ENCODE results near the gene RREB1. TPM values are rescaled to one million over a fixed set of nuclear protein-coding genes. Genes with fewer than 3 reads are reported as not detected.
"Not testable (repeated sequence)": the region's sequence is repeated elsewhere in the genome, so short reads cannot be mapped to it uniquely, and the experiment has no call there.

The RREB1 gene
- total RNA-seq, 2 experiments from 2014 or later: 37.0 to 39.1 TPM

- Mint-ChIP-seq H3K27me3 (peaks cover 9% of the 10 kb centered on the region), H3K9me3 (no peaks in the 10 kb centered on the region), H3K4me3 (no peak overlapping the region), H3K36me3 (no peaks in the 10 kb centered on the region), H3K4me1 (peaks cover 6% of the 10 kb centered on the region), H3K27ac (no peak overlapping the region)
- ATAC-seq (ENCODE audit: low read depth) (no peak), DNase-seq (no peak)
- POLR2A ChIA-PET: no interaction called here
Measured at GRCh38 chr6:7255918-7256317, 148.2 kb downstream of the RREB1 start.

GRCh38 chr6:7256785-7257184, 149.0 kb downstream of the RREB1 start:
- Mint-ChIP-seq H3K36me3 (no peaks in the 10 kb centered on the region), H3K9me3 (no peaks in the 10 kb centered on the region), H3K4me3 (no peak overlapping the region), H3K27ac (no peak overlapping the region), H3K27me3 (peaks cover 9% of the 10 kb centered on the region), H3K4me1 (peaks cover 8% of the 10 kb centered on the region)
- DNase-seq: no peak
- no peak for ATAC-seq (ENCODE audit: low read depth)
- POLR2A ChIA-PET: no interaction called here

DNA sequence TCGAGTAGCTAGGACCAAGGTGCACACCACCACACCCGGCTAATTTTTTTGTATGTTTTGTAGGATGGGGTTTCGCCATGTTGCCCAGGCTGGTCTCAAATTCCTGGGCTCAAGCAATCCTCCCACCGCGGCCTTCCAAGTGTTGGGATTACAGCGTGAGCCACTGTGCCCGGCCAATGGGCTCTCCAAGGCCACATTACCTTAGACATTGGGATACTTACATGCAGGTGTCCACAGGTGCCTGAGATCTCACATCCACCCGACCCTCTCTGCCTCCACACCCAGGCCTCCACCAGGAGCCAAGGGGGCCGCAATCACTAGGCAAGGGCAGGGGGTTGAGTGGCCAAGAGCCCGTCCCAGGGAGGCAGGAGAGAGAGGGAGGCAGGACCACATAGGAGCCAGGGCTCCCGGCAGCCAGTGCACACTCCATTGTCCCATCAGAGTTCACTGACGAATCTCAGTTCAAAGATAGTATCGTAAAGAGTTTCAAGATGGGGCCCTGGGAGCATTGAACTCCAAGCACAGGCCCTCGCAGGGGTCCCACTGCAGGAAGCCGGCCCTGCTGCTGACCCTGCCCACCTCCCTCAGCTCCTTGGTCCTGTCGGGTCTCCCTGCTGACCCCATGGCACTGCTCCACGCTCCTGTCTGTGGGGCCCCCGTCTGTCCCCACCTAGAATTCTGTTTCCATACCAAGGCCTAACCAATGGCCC, 149.9 kb downstream of the RREB1 start:
- H3K9me3 Mint-ChIP-seq: no peaks in the 10 kb centered on the region
- H3K4me1 Mint-ChIP-seq: peaks cover 8% of the 10 kb centered on the region
- ATAC-seq (ENCODE audit: low read depth): no peak
- peak; percentile 20 for DNase-seq
- H3K27me3 Mint-ChIP-seq: peaks cover 16% of the 10 kb centered on the region
- H3K27ac Mint-ChIP-seq: no peak overlapping the region
- no peak overlapping the region for H3K4me3 Mint-ChIP-seq
- POLR2A ChIA-PET: no interaction called here
- no peaks in the 10 kb centered on the region for H3K36me3 Mint-ChIP-seq

DNA sequence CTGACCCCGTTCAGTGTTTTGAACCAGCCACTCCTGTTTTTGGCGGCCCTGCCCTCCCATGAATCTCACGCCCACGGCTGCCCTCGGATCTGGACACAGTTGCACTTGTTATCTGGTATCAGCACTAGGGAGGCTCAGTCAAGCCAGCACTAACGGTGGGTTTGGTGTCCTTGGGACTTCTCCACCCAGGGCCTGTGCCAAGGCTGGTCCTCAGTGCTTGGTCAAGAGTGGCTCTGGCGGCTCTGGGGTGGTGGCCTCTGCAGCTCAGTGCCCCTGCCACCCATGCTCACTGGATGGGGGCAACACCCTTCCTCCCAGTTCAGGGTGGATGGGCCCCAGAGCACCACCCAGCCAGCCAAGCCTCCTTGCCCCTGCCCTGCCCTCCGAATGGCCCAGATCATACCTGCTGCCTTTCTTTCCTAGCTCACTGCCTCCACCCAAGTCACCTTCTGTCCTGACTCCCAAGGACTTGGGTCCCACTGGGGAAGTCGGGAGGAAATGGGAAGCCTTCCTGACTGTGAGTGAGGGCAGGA, 150.5 kb downstream of the RREB1 start:
- POLR2A ChIA-PET: no interaction called here
- DNase-seq (peak; percentile 12), ATAC-seq (ENCODE audit: low read depth) (no peak)
- peaks cover 8% of the 10 kb centered on the region for H3K4me1 Mint-ChIP-seq
- no peak overlapping the region for H3K27ac Mint-ChIP-seq
- H3K27me3 Mint-ChIP-seq: peaks cover 18% of the 10 kb centered on the region
- H3K9me3 Mint-ChIP-seq: no peaks in the 10 kb centered on the region
- no peaks in the 10 kb centered on the region for H3K36me3 Mint-ChIP-seq
- no peak overlapping the region for H3K4me3 Mint-ChIP-seq

DNA sequence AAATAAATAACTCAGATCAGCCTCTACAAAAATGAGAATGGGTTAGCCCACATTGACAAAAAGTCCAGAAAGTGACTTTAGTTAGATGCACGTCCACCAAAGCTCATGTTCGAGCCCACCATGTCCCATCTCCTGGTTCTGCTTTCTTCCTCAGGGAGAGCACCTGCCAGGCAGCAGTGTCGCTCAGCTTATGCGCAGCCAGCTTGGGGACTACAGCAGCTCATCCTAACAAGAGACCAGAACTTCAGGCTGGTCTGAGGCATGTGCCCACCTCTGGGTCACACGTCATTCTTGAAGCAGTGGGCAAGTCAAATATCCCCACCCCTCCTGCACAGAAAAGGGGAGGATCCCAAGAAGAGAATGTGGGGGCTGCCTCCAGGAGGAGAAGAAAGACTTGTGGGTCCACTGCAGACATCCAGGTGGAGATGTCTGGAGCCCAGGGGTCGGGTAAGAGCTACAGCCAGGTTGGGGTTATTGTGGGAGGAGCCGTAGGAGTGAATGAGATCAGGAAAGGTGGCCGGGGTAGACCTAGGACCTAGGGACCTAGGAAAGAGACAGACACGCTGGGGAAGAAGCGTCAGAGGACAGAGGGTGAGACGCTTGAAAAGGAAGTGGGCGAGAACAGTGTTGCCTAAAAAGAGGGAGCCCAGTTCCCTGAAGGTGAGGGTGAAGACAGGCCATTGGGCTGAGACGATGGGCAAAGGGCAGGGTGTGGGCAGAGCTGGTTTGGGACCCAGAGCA, 152.7 kb downstream of the RREB1 start:
- Mint-ChIP-seq H3K9me3 (no peaks in the 10 kb centered on the region), H3K27me3 (peaks cover 18% of the 10 kb centered on the region), H3K4me1 (peaks cover 8% of the 10 kb centered on the region), H3K36me3 (no peaks in the 10 kb centered on the region), H3K4me3 (peak overlapping the region; percentile 75), H3K27ac (peak overlapping the region; percentile 35)
- POLR2A ChIA-PET: no interaction called here
- ATAC-seq (ENCODE audit: low read depth) (peak; percentile 32), DNase-seq (peak; percentile 17)

DNA sequence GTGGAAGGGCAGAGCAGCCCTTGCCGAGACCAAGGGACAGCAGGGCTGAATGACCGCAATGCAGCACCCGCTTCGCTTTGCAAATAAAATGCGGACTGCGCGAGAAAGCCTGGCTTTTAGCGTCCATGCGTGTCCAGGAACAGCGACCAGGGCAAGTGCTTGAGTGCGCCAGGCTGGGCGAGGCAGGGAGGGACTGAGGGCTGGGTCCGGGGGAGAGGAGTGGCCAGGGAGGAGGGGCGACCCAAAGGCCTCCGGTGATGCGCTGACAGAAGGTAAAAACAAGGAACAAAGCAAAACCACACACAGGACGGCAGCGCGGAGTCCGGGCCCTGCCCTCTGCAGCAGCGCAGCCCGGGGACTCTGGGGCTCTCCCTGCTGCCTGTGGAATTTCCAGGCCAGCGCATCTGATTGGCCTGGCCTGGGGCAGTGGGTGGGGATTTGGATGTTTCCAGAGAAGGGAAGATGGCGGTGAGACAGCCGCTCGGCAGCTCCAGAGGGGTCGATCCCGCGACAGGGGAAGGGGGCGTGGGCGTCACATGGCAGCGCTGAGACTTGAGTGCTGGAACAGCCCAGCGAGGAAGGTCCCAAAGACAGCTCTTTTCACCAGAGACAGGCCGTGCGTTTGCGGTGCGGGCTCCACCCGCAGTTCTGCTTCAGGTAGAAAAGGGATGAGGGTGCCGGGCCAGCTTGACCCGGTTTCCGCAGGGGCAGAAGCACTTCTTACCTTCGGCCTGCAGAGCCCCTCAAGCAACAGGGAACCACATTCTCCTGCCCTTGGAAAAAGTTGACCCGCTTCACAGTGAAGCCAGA, 153.5 kb downstream of the RREB1 start:
- Mint-ChIP-seq H3K9me3 (no peaks in the 10 kb centered on the region), H3K36me3 (no peaks in the 10 kb centered on the region), H3K27me3 (peaks cover 18% of the 10 kb centered on the region), H3K4me1 (peaks cover 8% of the 10 kb centered on the region), H3K27ac (peak overlapping the region; percentile 57), H3K4me3 (peak overlapping the region; percentile 75)
- POLR2A ChIA-PET: no interaction called here
- ATAC-seq (ENCODE audit: low read depth): peak; percentile 82
- peak; percentile 52 for DNase-seq

DNA sequence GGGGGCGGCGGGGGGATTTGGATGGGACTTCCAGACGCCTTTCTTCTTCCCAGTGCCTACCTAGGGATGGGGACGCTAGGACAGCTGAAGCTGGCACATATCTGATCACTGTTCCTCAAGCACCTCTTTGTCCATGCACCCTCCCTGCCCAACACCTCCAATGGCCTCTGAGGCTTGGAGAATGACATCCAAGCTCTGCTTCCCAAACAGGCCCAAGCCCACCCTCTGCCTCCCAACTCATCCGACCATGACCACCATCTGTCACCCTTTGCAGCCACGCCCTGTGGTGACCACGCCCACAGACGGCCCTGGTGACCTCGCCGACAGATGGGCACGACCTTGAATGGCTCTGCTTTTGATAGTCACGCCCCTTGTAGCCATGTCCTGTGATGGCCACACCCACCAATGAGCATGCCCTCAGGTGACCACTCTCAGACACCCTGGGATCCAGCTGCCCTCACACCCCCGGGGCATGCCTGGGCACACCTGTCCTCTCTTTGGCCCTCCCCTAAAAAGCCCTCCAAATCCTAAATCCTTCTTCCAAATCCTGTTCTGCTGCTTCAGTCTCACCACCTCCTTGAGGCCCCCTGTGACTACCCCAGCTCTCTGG, 154.2 kb downstream of the RREB1 start:
- Mint-ChIP-seq H3K9me3 (peaks cover 1% of the 10 kb centered on the region), H3K4me1 (peaks cover 8% of the 10 kb centered on the region), H3K27ac (no peak overlapping the region), H3K4me3 (peak overlapping the region; percentile 75), H3K27me3 (peaks cover 18% of the 10 kb centered on the region), H3K36me3 (no peaks in the 10 kb centered on the region)
- POLR2A ChIA-PET: no interaction called here
- ATAC-seq (ENCODE audit: low read depth): no peak
- DNase-seq: peak; percentile 27

- ATAC-seq (ENCODE audit: low read depth) (no peak), DNase-seq (no peak)
- H3K27ac Mint-ChIP-seq: no peak overlapping the region
- no peak overlapping the region for H3K4me3 Mint-ChIP-seq
- H3K36me3 Mint-ChIP-seq: no peaks in the 10 kb centered on the region
- peaks cover 8% of the 10 kb centered on the region for H3K4me1 Mint-ChIP-seq
- H3K9me3 Mint-ChIP-seq: peaks cover 1% of the 10 kb centered on the region
- POLR2A ChIA-PET: no interaction called here
- H3K27me3 Mint-ChIP-seq: peaks cover 16% of the 10 kb centered on the region
Measured at GRCh38 chr6:7262746-7263518, 155.2 kb downstream of the RREB1 start.

GRCh38 chr6:7263519-7263805, 155.7 kb downstream of the RREB1 start:
- not testable (repeated sequence) for H3K4me1 Mint-ChIP-seq; ATAC-seq (ENCODE audit: low read depth)

DNA sequence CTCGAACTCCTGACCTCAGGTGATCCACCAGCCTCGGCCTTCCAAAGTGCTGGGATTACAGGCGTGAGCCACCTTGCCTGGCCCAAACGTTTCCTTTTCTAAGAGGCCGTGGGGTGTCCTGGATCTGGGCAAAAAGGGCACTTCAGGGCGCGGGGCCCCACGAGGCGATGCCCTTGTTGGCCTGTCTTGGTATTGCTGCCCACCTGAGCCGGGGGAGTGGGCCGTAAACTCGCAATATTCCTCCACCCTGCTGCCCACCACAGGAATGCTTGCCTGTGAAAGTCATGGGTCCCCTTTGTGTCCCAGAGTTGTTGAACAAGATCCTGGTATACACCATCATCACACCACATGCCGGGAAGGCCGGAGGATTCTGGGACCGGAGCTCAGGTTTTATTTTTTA, 156.3 kb downstream of the RREB1 start:
- Mint-ChIP-seq H3K9me3 (peaks cover 1% of the 10 kb centered on the region), H3K4me1 (peaks cover 8% of the 10 kb centered on the region), H3K36me3 (no peaks in the 10 kb centered on the region), H3K4me3 (no peak overlapping the region), H3K27ac (no peak overlapping the region), H3K27me3 (peaks cover 15% of the 10 kb centered on the region)
- ATAC-seq (ENCODE audit: low read depth) (no peak), DNase-seq (no peak)
- POLR2A ChIA-PET: no interaction called here

More at GRCh38 chr6:7263519-7263805, 155.7 kb downstream of the RREB1 start:
- H3K36me3 Mint-ChIP-seq, DNase-seq, H3K27ac Mint-ChIP-seq, POLR2A ChIA-PET, H3K9me3 Mint-ChIP-seq, H3K4me3 Mint-ChIP-seq: not testable (repeated sequence)
- peaks cover 16% of the 10 kb centered on the region for H3K27me3 Mint-ChIP-seq

DNA sequence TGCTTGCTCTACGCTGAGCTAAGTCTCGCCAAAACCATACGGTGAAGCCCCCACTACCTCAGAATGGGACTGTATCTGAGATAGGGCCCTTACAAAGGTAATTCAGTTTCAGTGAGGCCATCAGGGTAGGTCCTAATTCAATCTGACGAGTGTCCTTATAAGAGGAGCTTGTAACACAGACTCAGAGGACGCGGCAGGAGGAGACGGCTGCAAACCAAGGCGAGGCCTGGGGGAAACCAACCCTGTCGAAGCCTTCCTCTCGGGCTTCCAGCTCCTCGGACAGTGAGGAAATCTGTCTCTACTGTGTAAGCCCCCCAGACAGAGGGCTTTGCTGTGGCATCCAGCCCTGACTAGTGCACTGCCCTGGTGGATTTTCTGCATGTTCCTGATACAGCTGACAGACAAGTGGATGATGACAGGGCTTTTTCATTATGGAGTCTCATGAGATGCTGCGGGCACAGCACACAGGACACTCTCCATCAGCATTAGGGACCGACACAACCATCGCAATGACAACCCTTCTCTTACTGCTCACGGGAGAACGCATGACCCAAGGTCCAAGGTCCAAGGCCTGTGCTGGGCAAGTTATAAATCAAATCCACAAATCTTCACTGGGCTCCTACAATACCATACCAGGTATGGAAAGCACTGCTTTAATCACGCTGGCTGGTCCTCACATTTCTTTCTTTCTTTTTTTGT, 157.1 kb downstream of the RREB1 start:
- Mint-ChIP-seq H3K27me3 (peaks cover 10% of the 10 kb centered on the region), H3K27ac (no peak overlapping the region), H3K4me3 (no peak overlapping the region), H3K4me1 (peaks cover 8% of the 10 kb centered on the region), H3K9me3 (peaks cover 1% of the 10 kb centered on the region), H3K36me3 (no peaks in the 10 kb centered on the region)
- POLR2A ChIA-PET: no interaction called here
- no peak for ATAC-seq (ENCODE audit: low read depth)
- DNase-seq: peak; percentile 12

GRCh38 chr6:7265385-7265726, 157.6 kb downstream of the RREB1 start:
- H3K27me3 Mint-ChIP-seq; H3K4me3 Mint-ChIP-seq; H3K36me3 Mint-ChIP-seq; H3K9me3 Mint-ChIP-seq; H3K27ac Mint-ChIP-seq; H3K4me1 Mint-ChIP-seq; DNase-seq; ATAC-seq (ENCODE audit: low read depth): not testable (repeated sequence)
- POLR2A ChIA-PET: interaction anchor here (0.6 kb wide), 1 partner anchor 214 kb away, joined by 3 read pairs; no protein-coding TSS in a partner anchor
